ENCODE results near the gene PTPRT. TPM values are rescaled to one million over a fixed set of nuclear protein-coding genes. Genes with fewer than 3 reads are reported as not detected.

The PTPRT gene
- total and polyA plus RNA-seq, 4 donors = 0.03 to 0.19 (median 0.18) TPM; not detected in 1

- no peak for DNase-seq
- intact Hi-C loops (cut with DNase I) = no loop called here
- Histone ChIP-seq H3K4me3 (ENCODE audit: low read length in 2 of 2) (no peak overlapping the region), H3K4me1 (ENCODE audit: control insufficient read depth in 1 of 2, insufficient read depth in 2 of 2, low read length in 2 of 2) (no peaks in the 10 kb centered on the region), H3K9me3 (ENCODE audit: control insufficient read depth, low read length) (no peaks in the 10 kb centered on the region), H3K36me3 (ENCODE audit: control insufficient read depth in 1 of 2, insufficient read depth in 2 of 2, low read length in 1 of 2) (no peaks in the 10 kb centered on the region), H3K27ac (ENCODE audit: low read depth in 1 of 2, low read length in 2 of 2) (no peak overlapping the region), H3K27me3 (ENCODE audit: control insufficient read depth in 1 of 2, insufficient read depth in 2 of 2, low read length in 1 of 2) (peaks cover 0 to 2% of the 10 kb centered on the region in 2 donors)
- no peak for ATAC-seq (ENCODE audit: low FRiP score)
- 81 to 89% methylated on average over 2 of the region's 2 CpGs for WGBS, 2 donors
Observed at GRCh38 chr20:42406826-42407225, 782.9 kb downstream of the PTPRT start.

DNA sequence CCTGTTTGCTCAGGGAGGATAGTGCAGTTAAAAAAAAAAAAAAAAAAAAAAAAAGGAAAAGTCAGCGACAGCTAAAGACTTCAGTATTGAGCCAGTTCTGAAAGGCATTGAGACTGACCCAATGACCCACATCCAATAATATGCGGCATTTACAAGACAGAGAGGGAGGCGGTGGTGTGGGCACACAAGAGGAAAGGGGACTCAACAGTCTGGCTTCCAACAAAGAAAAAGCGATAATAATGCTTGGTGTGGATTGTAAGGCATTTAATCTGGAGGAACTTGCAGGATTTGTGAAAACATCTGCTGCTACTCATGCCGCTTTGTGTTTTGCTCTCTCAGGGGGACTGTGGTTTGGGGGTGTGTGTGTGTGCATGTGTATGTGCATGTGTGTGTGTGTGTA lies 787.3 kb downstream of the PTPRT start:
- no peaks in the 10 kb centered on the region for H3K9me3 ChIP-seq (ENCODE audit: control insufficient read depth, low read length)
- no peaks in the 10 kb centered on the region for H3K4me1 ChIP-seq (ENCODE audit: control insufficient read depth in 1 of 2, insufficient read depth in 2 of 2, low read length in 2 of 2)
- ATAC-seq (ENCODE audit: low FRiP score) (no peak), DNase-seq (no peak)
- no peak overlapping the region for H3K4me3 ChIP-seq (ENCODE audit: low read length in 2 of 2)
- 69 to 77% methylated on average over 5 of the region's 5 CpGs for WGBS, 2 donors
- intact Hi-C loops (cut with DNase I) = no loop called here
- H3K27ac ChIP-seq (ENCODE audit: low read depth in 1 of 2, low read length in 2 of 2) = no peak overlapping the region
- peaks cover 0 to 2% of the 10 kb centered on the region in 2 donors for H3K27me3 ChIP-seq (ENCODE audit: control insufficient read depth in 1 of 2, insufficient read depth in 2 of 2, low read length in 1 of 2)
- no peaks in the 10 kb centered on the region for H3K36me3 ChIP-seq (ENCODE audit: control insufficient read depth in 1 of 2, insufficient read depth in 2 of 2, low read length in 1 of 2)

GRCh38 chr20:42401613-42402012 lies 788.1 kb downstream of the PTPRT start:
- H3K4me3 ChIP-seq (ENCODE audit: low read length in 2 of 2) = no peak overlapping the region
- no peak for DNase-seq
- no peak for ATAC-seq (ENCODE audit: low FRiP score)
- H3K4me1 ChIP-seq (ENCODE audit: control insufficient read depth in 1 of 2, insufficient read depth in 2 of 2, low read length in 2 of 2) = no peaks in the 10 kb centered on the region
- intact Hi-C loops (cut with DNase I) = no loop called here
- 67 to 78% methylated on average over 3 of the region's 3 CpGs for WGBS, 2 donors
- H3K27me3 ChIP-seq (ENCODE audit: control insufficient read depth in 1 of 2, insufficient read depth in 2 of 2, low read length in 1 of 2) = peaks cover 0 to 2% of the 10 kb centered on the region in 2 donors
- H3K9me3 ChIP-seq (ENCODE audit: control insufficient read depth, low read length) = no peaks in the 10 kb centered on the region
- no peaks in the 10 kb centered on the region for H3K36me3 ChIP-seq (ENCODE audit: control insufficient read depth in 1 of 2, insufficient read depth in 2 of 2, low read length in 1 of 2)
- H3K27ac ChIP-seq (ENCODE audit: low read depth in 1 of 2, low read length in 2 of 2) = no peak overlapping the region

- Histone ChIP-seq H3K27ac (ENCODE audit: low read depth in 1 of 2, low read length in 2 of 2) (no peak overlapping the region), H3K36me3 (ENCODE audit: control insufficient read depth in 1 of 2, insufficient read depth in 2 of 2, low read length in 1 of 2) (no peaks in the 10 kb centered on the region), H3K27me3 (ENCODE audit: control insufficient read depth in 1 of 2, insufficient read depth in 2 of 2, low read length in 1 of 2) (peaks cover 0 to 2% of the 10 kb centered on the region in 2 donors), H3K4me1 (ENCODE audit: control insufficient read depth in 1 of 2, insufficient read depth in 2 of 2, low read length in 2 of 2) (no peaks in the 10 kb centered on the region), H3K4me3 (ENCODE audit: low read length in 2 of 2) (no peak overlapping the region), H3K9me3 (ENCODE audit: control insufficient read depth, low read length) (no peaks in the 10 kb centered on the region)
- DNase-seq = no peak
- intact Hi-C loops (cut with DNase I) = no loop called here
- no peak for ATAC-seq (ENCODE audit: low FRiP score)
- WGBS, 2 donors = 65% methylated on average over 3 of the region's 3 CpGs
Observed at GRCh38 chr20:42399802-42400201, 789.9 kb downstream of the PTPRT start.

GRCh38 chr20:42392442-42392841 lies 797.3 kb downstream of the PTPRT start:
- H3K27me3 ChIP-seq (ENCODE audit: control insufficient read depth in 1 of 2, insufficient read depth in 2 of 2, low read length in 1 of 2) = no peaks in the 10 kb centered on the region
- no peaks in the 10 kb centered on the region for H3K36me3 ChIP-seq (ENCODE audit: control insufficient read depth in 1 of 2, insufficient read depth in 2 of 2, low read length in 1 of 2)
- ATAC-seq (ENCODE audit: low FRiP score) (peak; percentile 76), DNase-seq (no peak)
- intact Hi-C loops (cut with DNase I) = no loop called here
- WGBS, 2 donors = 23 to 32% methylated on average over 2 of the region's 2 CpGs
- no peaks in the 10 kb centered on the region for H3K4me1 ChIP-seq (ENCODE audit: control insufficient read depth in 1 of 2, insufficient read depth in 2 of 2, low read length in 2 of 2)
- no peak overlapping the region for H3K4me3 ChIP-seq (ENCODE audit: low read length in 2 of 2)
- no peak overlapping the region for H3K27ac ChIP-seq (ENCODE audit: low read depth in 1 of 2, low read length in 2 of 2)
- no peaks in the 10 kb centered on the region for H3K9me3 ChIP-seq (ENCODE audit: control insufficient read depth, low read length)

DNA sequence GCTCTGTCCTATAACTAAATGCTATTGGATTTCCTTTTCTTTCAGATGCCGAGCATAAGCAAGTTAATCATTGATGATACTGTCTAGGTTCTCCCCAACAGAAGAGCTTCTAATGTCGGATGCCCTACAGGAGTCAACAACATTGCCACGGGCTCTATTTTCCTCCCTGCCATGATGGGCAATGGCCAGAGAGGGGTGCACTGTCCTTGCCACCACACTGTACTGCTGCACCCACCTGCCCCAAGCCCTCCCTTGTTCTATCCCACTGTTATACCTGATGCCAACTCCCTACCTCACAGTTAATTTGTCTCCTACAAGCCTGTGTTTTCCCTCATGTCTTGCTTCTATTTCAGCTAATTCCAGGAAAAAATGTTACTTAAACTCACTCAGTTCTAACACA lies 797.9 kb downstream of the PTPRT start:
- H3K27ac ChIP-seq (ENCODE audit: low read depth in 1 of 2, low read length in 2 of 2) = no peak overlapping the region
- no peaks in the 10 kb centered on the region for H3K4me1 ChIP-seq (ENCODE audit: control insufficient read depth in 1 of 2, insufficient read depth in 2 of 2, low read length in 2 of 2)
- no peaks in the 10 kb centered on the region for H3K9me3 ChIP-seq (ENCODE audit: control insufficient read depth, low read length)
- ATAC-seq (ENCODE audit: low FRiP score) (no peak), DNase-seq (no peak)
- H3K36me3 ChIP-seq (ENCODE audit: control insufficient read depth in 1 of 2, insufficient read depth in 2 of 2, low read length in 1 of 2) = no peaks in the 10 kb centered on the region
- no peak overlapping the region for H3K4me3 ChIP-seq (ENCODE audit: low read length in 2 of 2)
- H3K27me3 ChIP-seq (ENCODE audit: control insufficient read depth in 1 of 2, insufficient read depth in 2 of 2, low read length in 1 of 2) = no peaks in the 10 kb centered on the region
- intact Hi-C loops (cut with DNase I) = no loop called here
- 84 to 88% methylated on average over 3 of the region's 3 CpGs for WGBS, 2 donors

DNA sequence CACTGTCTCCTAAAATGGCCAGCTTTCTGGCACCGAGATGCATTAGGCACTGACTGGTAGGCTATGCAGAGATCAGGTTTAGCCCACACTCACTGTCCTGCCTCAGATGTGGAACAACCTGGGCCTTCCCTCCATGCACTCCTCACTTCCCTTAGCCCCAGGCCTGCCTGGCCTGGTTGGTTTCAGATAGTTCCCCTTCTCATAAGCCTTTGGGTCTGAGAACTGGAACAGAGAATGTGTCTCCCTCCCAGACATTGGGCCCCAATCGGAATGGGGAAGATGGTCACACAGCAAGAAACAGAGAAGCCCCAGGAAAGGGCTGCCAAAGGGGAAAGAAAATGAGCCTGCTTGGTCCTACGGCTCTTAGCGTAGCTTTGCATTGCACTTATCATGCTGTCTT lies 809.4 kb downstream of the PTPRT start:
- DNase-seq (no peak), ATAC-seq (ENCODE audit: low FRiP score) (no peak)
- Histone ChIP-seq H3K27me3 (ENCODE audit: control insufficient read depth in 1 of 2, insufficient read depth in 2 of 2, low read length in 1 of 2) (no peaks in the 10 kb centered on the region), H3K9me3 (ENCODE audit: control insufficient read depth, low read length) (no peaks in the 10 kb centered on the region), H3K36me3 (ENCODE audit: control insufficient read depth in 1 of 2, insufficient read depth in 2 of 2, low read length in 1 of 2) (no peaks in the 10 kb centered on the region), H3K27ac (ENCODE audit: low read depth in 1 of 2, low read length in 2 of 2) (no peak overlapping the region), H3K4me3 (ENCODE audit: low read length in 2 of 2) (no peak overlapping the region), H3K4me1 (ENCODE audit: control insufficient read depth in 1 of 2, insufficient read depth in 2 of 2, low read length in 2 of 2) (no peaks in the 10 kb centered on the region)
- intact Hi-C loops (cut with DNase I) = no loop called here
- 92 to 94% methylated on average over 4 of the region's 4 CpGs for WGBS, 2 donors

- Histone ChIP-seq H3K4me1 (ENCODE audit: control insufficient read depth in 1 of 2, insufficient read depth in 2 of 2, low read length in 2 of 2) (no peaks in the 10 kb centered on the region), H3K27me3 (ENCODE audit: control insufficient read depth in 1 of 2, insufficient read depth in 2 of 2, low read length in 1 of 2) (no peaks in the 10 kb centered on the region), H3K36me3 (ENCODE audit: control insufficient read depth in 1 of 2, insufficient read depth in 2 of 2, low read length in 1 of 2) (no peaks in the 10 kb centered on the region), H3K9me3 (ENCODE audit: control insufficient read depth, low read length) (no peaks in the 10 kb centered on the region), H3K27ac (ENCODE audit: low read depth in 1 of 2, low read length in 2 of 2) (no peak overlapping the region), H3K4me3 (ENCODE audit: low read length in 2 of 2) (no peak overlapping the region)
- ATAC-seq (ENCODE audit: low FRiP score) = no peak
- intact Hi-C loops (cut with DNase I) = no loop called here
- 52 to 66% methylated on average over 4 of the region's 4 CpGs for WGBS, 2 donors
- no peak for DNase-seq
Observed at GRCh38 chr20:42379385-42379784, 810.3 kb downstream of the PTPRT start.

GRCh38 chr20:42378826-42379225 lies 810.9 kb downstream of the PTPRT start:
- WGBS, 2 donors = 68 to 74% methylated on average over 3 of the region's 3 CpGs
- Histone ChIP-seq H3K9me3 (ENCODE audit: control insufficient read depth, low read length) (no peaks in the 10 kb centered on the region), H3K4me3 (ENCODE audit: low read length in 2 of 2) (no peak overlapping the region), H3K4me1 (ENCODE audit: control insufficient read depth in 1 of 2, insufficient read depth in 2 of 2, low read length in 2 of 2) (no peaks in the 10 kb centered on the region), H3K27me3 (ENCODE audit: control insufficient read depth in 1 of 2, insufficient read depth in 2 of 2, low read length in 1 of 2) (no peaks in the 10 kb centered on the region), H3K36me3 (ENCODE audit: control insufficient read depth in 1 of 2, insufficient read depth in 2 of 2, low read length in 1 of 2) (no peaks in the 10 kb centered on the region), H3K27ac (ENCODE audit: low read depth in 1 of 2, low read length in 2 of 2) (no peak overlapping the region)
- intact Hi-C loops (cut with DNase I) = no loop called here
- ATAC-seq (ENCODE audit: low FRiP score) (no peak), DNase-seq (no peak)

Measured in aorta (tissue), 5 donors.